NCI-H446 treated with DMSO at 0.1 percent for 48 hours (cell line): ENCODE data around the gene CAMSAP1.

ENCODE experiments used
- DNase-seq: peaks from one replicate; lab custom pipeline; 2025; lab: John Stamatoyannopoulos, UW

The CAMSAP1 gene

DNA sequence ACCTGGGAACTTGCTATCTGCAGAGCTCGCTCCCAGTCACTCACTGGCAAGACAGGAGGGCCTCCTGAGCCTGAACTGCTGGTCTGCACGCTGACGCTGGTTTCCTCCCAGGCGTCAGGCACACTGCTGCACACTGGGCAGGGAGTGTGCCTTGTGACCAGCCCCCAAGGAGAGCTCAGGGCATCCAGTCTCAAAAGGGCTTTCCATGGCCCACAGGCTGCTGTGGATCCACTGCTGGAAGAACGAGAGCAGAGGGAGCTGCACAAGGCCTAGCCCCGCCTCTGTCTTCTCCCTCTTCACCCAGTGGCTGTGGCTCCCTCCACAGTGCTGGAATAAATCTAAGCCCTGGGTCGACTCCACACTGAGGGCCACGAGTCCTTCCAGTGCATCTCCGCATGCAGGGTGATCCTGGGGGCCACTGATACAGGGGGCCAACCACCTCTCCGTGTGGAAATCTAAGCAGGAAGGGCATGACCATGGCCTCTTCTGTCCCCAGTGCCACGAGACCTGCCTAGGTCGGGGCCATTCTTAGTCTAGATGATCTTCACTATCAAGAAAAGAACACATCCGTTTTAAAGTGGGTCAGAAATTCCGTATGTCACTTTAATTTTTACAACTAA lies 93.6 kb downstream of the CAMSAP1 start:
- no peak for DNase-seq

DNA sequence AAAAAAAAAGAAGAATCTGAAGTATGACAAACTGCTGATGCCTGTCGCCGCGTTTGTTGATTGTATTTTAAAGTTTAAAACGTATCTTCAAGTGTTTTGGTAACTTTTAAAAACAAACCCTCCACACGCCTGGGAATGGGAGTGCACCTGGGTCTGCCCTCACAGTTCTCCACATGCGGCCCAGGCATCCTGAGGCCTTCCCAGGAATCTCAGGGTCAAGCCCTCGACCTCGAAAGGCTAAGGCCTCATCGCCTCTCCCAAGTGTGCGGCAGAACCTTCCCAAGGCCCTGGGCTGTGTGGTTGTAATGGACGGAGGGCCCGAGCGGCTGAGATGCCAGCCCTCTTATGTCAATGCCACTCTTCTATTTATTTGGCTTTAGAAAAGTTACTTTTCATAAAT lies 94.4 kb downstream of the CAMSAP1 start:
- no peak for DNase-seq

GRCh38 chr9:135811801-135812200 lies 95.5 kb downstream of the CAMSAP1 start:
- DNase-seq = peak; percentile 37

DNA sequence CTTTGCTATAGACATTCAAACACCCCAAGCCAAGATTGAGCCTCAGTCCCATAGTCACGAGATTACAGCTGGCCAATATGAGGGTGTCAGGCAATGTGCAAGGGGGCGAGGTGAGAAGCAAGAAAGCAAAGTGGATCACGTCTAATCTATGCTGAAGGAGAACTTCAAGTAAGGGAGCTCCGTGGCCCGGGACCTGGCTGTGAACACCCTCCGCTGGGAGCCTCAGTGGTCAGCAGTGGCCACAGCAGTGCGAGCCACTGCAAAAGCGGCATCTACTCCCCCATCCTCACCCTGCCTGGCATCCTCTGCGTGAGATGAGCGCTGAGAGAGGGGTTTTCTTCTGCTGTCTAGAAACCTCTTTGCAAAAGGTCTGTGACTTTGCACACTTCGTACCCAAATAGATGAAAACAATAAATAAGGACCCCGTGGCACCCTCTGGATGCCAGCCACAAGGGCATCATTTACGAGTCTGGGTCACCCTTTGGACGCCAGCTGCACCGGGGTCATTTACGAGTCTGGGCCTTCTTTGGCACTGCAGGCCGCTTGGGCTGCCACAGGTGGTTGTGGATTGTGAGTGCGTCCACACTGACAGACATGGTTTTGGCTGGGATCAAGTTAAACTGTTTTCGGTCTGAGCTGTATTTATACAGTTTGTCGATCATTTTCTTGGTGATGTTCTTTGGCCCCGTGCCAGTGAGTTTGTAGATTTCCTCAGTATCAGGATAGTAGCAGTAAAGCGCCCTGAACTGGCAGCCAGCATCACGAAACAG lies 96.4 kb downstream of the CAMSAP1 start:
- DNase-seq = no peak

- no peak for DNase-seq
Observed at GRCh38 chr9:135809166-135809565, 98.2 kb downstream of the CAMSAP1 start.

GRCh38 chr9:135805422-135806022 lies 101.8 kb downstream of the CAMSAP1 start:
- no peak for DNase-seq

DNA sequence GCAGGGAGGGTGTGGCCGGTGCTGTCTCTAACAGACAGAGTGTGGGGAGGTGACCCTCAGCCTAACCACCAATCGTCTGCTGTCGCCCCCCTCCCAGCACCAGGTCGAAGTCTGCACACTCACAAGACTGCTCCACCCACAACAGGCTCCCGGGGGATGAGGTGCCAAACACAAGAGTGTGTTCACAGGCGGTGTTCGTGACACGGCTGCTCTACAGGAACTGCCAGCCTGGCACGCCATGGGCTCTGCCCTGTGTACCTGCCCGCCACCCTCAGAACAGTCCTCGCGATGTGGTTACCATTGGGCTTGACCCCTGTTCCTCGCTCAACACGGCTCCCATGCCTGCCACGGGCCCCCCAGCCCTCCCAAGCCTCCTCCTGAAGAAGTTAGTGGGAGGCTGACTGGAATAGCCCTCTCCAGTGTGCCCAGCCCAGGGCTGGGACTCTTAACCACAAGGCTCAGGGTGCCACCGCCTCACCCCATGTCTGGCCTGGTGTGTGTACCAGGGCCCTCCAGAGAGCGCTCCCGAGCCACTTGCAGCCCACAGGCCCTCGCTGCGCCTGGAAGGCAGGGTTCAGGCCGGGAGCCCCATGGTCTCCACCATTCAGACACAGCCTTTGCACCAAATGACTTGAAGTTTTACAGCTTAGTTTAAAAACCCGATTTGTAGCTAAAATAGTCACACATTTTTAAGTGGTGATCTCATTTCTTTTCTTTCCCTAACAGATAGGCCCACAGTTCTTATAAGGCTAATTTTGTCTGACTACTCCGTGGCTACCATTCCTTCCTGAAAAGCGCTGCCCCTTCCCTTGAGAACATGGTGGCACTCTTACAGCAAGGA lies 102.5 kb downstream of the CAMSAP1 start:
- DNase-seq = no peak

DNA sequence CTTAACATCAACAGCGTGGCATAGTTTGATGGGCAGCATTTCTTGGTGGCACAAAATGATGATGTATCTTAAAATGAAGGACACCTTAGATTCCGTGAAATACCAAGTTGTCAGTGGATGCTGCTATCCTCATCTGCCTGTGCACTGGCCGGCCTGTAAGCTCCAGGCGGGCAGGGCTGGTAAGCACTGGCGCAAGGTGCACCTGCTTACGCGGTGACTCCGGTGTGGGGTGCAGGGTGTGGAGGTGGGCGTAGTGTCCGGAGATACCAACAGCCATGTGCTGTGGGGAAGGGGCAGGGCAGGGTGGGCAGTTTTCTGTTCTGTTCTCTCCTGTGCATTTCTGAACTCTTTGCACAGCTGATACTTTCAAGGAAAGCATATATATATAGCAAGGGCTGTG lies 103.9 kb downstream of the CAMSAP1 start:
- DNase-seq = no peak

DNA sequence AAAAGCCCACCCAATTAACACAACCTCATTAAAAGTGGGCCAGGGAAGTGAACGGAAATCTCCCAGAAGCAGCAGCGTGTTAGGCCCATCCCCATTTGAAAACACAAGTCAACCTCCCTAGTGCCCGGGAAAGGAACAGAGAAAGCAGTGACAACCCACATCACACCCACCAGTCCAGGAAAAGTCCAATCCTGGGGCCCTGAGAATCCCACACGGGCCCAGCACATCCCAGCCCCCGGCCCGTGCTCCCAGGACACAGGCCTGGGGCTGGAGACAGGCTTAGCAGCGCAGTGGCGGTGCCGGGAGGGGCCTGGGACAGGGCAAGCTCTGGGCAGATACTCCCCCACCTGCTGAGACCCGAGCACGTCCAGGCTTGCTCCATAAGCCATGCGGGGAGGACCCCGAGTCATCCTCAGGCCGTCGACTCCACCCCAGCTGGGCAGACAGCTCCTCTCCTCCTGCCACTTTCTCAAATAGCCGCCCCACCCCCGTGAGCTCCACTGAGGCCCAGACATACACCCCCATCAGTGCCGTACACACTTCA lies 104.4 kb downstream of the CAMSAP1 start:
- DNase-seq = no peak

DNA sequence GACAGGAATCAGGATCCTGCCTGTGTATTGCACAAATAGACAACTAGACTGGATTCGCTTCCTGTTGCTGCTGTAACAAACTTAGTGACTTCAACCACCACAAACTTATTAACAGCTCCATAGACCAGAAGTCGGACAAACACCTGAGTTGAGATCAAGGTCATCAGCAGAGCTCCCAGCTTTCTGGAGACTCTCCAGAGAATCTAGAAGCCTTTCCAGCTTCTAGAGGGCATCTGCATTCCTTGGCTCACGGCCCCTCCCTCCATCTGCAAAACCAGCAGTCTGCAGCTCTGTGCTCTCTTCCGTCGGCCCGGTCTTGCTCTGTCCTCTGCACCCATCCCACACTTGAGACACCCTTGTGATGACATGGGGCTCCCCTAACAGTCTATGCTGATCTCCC lies 106.3 kb downstream of the CAMSAP1 start:
- DNase-seq = no peak

DNA sequence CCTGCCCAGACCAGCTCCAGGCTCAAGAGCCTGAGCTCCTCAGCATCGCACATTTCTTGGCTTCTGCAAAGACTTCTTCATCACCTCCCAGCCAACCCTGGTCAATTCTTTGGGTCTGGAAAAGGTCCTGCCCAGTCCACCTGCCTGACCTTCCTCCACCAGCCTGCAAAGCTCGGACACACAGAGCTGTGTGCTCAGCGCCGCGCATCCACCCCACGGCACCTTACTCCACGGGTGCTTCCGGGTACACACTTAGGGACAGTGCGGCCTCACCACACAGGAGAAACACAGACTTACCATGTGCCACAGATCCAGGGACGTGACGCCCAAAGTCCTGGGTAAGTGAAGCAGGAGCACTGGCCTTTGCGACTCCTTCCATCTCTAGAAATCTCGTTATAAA lies 108.1 kb downstream of the CAMSAP1 start:
- no peak for DNase-seq

DNA sequence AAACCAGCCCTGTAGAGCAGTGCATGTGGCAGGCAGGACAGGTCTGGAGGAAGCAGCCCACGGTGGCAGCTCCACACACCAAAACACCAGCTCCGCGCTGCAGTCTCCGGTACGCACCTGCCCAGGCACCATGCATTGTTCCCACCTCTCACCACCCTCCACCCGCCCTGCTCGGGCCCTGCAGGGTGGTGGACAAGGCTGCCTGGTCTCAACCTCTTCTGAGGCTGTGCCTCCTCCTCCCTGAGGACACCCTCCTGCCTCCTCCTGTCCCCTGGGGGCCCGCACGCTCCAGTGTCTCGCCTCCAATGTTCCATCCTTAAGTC lies 109.1 kb downstream of the CAMSAP1 start:
- no peak for DNase-seq

- DNase-seq = no peak
Observed at GRCh38 chr9:135797507-135798262, 109.7 kb downstream of the CAMSAP1 start.

DNA sequence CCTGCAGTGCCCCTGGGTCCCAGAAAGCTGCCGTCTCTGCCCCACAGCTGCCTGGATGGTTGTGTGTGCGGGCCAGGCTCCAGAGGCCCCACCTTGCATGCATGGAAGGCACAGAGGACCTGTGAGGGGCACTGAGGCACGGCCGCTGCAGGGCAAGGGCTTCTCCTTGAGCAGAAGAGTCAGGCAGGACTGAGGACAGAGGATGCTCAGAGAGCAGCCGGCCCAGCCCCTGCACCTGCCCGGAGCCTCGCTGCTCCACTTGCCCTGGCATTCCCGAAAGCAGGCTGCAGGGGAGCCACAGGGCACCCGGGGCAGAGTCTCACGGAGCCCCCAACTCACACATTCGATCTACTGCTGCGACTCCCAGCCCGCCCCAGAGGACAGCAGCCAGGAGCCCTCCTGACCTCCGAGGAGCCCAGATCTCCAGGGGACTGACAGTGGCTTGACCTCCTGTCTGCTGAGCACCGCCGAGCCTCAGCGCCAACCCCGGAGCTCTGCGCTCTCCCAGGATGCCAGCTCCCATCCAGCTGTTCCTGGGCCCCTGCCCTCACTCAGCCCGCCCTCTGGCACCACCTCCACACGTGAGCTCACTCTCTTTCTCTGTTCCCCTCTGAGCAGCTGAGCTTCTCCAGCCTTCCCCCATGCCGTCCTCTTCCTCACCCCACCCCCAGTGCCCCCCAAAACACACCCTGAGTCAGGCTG lies 110.4 kb downstream of the CAMSAP1 start:
- DNase-seq = no peak

- DNase-seq = no peak
Observed at GRCh38 chr9:135795391-135795790, 112.0 kb downstream of the CAMSAP1 start.

- no peak for DNase-seq
Observed at GRCh38 chr9:135794361-135794885, 112.9 kb downstream of the CAMSAP1 start.

GRCh38 chr9:135794057-135794335 lies 113.3 kb downstream of the CAMSAP1 start:
- no peak for DNase-seq

DNA sequence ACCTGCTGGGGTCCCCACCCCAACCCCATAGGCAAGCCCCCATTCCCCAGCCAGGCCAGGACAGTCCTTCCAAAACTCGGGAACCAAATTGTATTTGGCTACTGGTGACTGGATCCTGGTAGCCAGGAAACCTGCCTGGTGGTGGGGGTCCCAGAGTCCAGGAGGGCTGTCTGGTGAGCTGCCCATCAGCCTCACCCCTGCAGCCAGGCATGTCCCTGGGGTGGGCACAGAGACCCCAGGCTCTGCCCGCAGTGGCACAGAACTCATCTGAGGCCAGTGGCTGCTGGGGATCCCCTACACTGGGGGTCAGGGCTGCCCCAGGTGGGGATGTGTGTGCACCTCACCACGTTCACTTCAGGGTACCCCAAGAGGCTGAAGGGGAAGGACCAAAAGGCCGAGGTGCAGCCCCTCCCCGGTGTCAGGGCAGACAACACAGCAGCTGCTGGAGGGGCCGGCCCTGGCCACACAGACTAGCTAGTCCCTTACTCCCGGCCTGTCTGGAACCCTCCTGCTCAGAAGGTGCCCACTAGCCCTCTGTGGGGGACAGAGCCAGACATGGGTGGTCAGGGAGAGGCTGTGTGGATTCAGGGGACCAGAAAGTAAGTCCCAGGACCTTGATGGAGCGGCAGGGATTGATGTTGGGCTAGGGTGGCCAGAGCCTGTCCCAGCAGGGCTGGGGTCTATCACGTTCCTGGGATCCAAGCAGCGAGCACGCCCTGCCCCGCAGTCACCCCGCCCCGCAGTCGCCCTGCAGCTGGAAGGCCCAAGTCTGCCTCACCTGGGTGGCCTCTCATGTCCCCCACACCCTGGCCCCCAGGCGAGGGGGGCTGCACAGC lies 113.9 kb downstream of the CAMSAP1 start:
- no peak for DNase-seq

- DNase-seq = no peak
Observed at GRCh38 chr9:135792268-135793128, 114.8 kb downstream of the CAMSAP1 start.
